HG03196 (cell line): ENCODE measurements around the gene EIF3M.
A peak's percentile ranks its signal among the peaks of the same experiment; 100 is the strongest.

Experiments used
- ATAC-seq: cut with Tn5 transposase; IDR thresholded peaks from one replicate; pipeline ENCODE4 v1.9.1; 2021; ENCODE audit not compliant: unreplicated experiment

EIF3M gene

GRCh38 chr11:32583459-32584271 lies at the start of gene EIF3M:
Gene EIF3M (plus strand): TSS chr11:32583831. CDS start chr11:32583888, 57 bp downstream.
- ATAC-seq: peak; percentile 98

GRCh38 chr11:32538804-32539203 lies 44.8 kb upstream of the EIF3M start:
- no peak for ATAC-seq

GRCh38 chr11:32549611-32550187 lies 33.9 kb upstream of the EIF3M start:
- no peak for ATAC-seq

GRCh38 chr11:32550207-32550606 lies 33.4 kb upstream of the EIF3M start:
- no peak for ATAC-seq

GRCh38 chr11:32555091-32555490 lies 28.5 kb upstream of the EIF3M start:
- ATAC-seq: no peak

GRCh38 chr11:32555895-32556294 lies 27.7 kb upstream of the EIF3M start:
- no peak for ATAC-seq

GRCh38 chr11:32561835-32562234 lies 21.8 kb upstream of the EIF3M start:
- ATAC-seq: no peak

- no peak for ATAC-seq
Observed at GRCh38 chr11:32562839-32563599, 20.6 kb upstream of the EIF3M start.

GRCh38 chr11:32563600-32563959 lies 20.1 kb upstream of the EIF3M start:
- ATAC-seq: no peak

- no peak for ATAC-seq
Observed at GRCh38 chr11:32566517-32566916, 17.1 kb upstream of the EIF3M start.

- no peak for ATAC-seq
Observed at GRCh38 chr11:32567154-32567553, 16.5 kb upstream of the EIF3M start.

GRCh38 chr11:32569313-32569881 lies 14.2 kb upstream of the EIF3M start:
- ATAC-seq: no peak

- ATAC-seq: no peak
Observed at GRCh38 chr11:32571039-32571438, 12.6 kb upstream of the EIF3M start.

- no peak for ATAC-seq
Observed at GRCh38 chr11:32573228-32573627, 10.4 kb upstream of the EIF3M start.

GRCh38 chr11:32574421-32574820 lies 9.2 kb upstream of the EIF3M start:
- no peak for ATAC-seq

GRCh38 chr11:32575070-32575469 lies 8.6 kb upstream of the EIF3M start:
- ATAC-seq: no peak

GRCh38 chr11:32576456-32576855 lies 7.2 kb upstream of the EIF3M start:
- no peak for ATAC-seq

- ATAC-seq: no peak
Observed at GRCh38 chr11:32580967-32581366, 2.7 kb upstream of the EIF3M start.

- no peak for ATAC-seq
Observed at GRCh38 chr11:32581556-32581955, 2.1 kb upstream of the EIF3M start.

GRCh38 chr11:32584921-32585320 lies 1.3 kb downstream of the EIF3M start:
- no peak for ATAC-seq

GRCh38 chr11:32586576-32587190 lies 3.1 kb downstream of the EIF3M start:
- no peak for ATAC-seq
